Measurements from ENCODE around the gene NUAK2. TPM values are rescaled to one million over a fixed set of nuclear protein-coding genes. Genes with fewer than 3 reads are reported as not detected.

Gene NUAK2
- total and polyA plus RNA-seq, 2 of the 8 experiments (the other 6 are each of a cell fraction or from before 2014, with no cell fraction given), result 9.4 to 12.9 TPM

DNA sequence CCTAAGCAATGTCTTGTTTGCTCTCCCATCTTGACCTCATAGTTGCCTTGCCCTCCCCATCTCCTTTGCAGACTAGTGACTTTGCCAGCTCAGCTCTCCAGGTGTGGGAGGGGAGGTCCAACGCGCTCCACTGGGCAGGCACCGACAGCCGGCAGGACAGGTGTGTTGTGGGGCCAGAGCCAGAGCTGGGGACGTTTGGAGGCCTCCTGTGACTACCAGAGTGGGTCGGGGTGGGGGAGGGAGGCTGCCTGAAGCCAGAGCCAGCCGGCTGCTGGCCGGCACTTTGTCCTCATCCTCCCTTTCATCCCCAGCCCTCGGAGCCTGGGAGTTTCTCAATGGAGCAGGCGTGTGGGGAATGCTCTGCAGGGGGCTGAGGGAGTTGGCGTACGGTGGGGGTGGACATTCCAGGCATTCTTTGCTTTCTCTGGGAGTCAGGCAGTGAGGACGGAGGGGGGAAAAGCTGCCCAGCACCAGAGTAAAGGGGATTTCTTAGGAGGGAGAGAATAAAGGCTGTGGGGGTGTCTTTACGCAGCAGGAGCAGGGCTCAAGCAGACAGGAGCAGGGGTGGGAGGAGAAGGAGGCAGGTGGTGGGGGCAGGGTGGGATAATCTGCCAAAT, 20.2 kb downstream of the NUAK2 start (continued):
- TF ChIP-seq, protein P1, sequence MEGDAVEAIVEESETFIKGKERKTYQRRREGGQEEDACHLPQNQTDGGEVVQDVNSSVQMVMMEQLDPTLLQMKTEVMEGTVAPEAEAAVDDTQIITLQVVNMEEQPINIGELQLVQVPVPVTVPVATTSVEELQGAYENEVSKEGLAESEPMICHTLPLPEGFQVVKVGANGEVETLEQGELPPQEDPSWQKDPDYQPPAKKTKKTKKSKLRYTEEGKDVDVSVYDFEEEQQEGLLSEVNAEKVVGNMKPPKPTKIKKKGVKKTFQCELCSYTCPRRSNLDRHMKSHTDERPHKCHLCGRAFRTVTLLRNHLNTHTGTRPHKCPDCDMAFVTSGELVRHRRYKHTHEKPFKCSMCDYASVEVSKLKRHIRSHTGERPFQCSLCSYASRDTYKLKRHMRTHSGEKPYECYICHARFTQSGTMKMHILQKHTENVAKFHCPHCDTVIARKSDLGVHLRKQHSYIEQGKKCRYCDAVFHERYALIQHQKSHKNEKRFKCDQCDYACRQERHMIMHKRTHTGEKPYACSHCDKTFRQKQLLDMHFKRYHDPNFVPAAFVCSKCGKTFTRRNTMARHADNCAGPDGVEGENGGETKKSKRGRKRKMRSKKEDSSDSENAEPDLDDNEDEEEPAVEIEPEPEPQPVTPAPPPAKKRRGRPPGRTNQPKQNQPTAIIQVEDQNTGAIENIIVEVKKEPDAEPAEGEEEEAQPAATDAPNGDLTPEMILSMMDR (IDR thresholded peaks at IDR 0.05; ENCODE audit: control extremely low read depth in 1 of 3, insufficient read depth in 1 of 3, low read depth in 1 of 3, low read length in 3 of 3), result no peak
- TF ChIP-seq RAD21 (IDR thresholded peaks at IDR 0.05 in 1 of 2, conservative IDR thresholded peaks at IDR 0.05 in 1 of 2; ENCODE audit: low read depth in 2 of 2, low read length in 2 of 2), result peak; percentile 23 to 28; a peak in 2 of 4 replicates
- TF ChIP-seq, protein P2, sequence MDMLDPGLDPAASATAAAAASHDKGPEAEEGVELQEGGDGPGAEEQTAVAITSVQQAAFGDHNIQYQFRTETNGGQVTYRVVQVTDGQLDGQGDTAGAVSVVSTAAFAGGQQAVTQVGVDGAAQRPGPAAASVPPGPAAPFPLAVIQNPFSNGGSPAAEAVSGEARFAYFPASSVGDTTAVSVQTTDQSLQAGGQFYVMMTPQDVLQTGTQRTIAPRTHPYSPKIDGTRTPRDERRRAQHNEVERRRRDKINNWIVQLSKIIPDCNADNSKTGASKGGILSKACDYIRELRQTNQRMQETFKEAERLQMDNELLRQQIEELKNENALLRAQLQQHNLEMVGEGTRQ (IDR thresholded peaks at IDR 0.05; ENCODE audit: low read length), result no peak; the same call in 1 of the 2 replicates
- TF ChIP-seq TAF1 (IDR thresholded peaks at IDR 0.05; ENCODE audit: low read depth, low read length), result peak; percentile 88
- TF ChIP-seq RXRA (IDR thresholded peaks at IDR 0.05; ENCODE audit: insufficient read depth, low read depth, low read length), result peak; percentile 84; the same call in 1 of the 2 replicates
- TF ChIP-seq POLR2AphosphoS5 (IDR thresholded peaks at IDR 0.05; ENCODE audit: low read depth, low read length), result peak; percentile 65; the same call in 1 of the 2 replicates
- peak; percentile 74 for TF ChIP-seq SP4 (IDR thresholded peaks at IDR 0.05; ENCODE audit: low read length)
- TF ChIP-seq CEBPB (IDR thresholded peaks at IDR 0.05; ENCODE audit: low read depth, low read length), result peak; percentile 85
- TF ChIP-seq HDAC2 (IDR thresholded peaks at IDR 0.05; ENCODE audit: borderline replicate concordance in 1 of 2, low read depth in 2 of 2, low read length in 2 of 2), result peak; percentile 57 to 80; a peak in 2 of 4 replicates
- TF ChIP-seq TCF12 (IDR thresholded peaks at IDR 0.05; ENCODE audit: low read depth, low read length), result peak; percentile 91
- TF ChIP-seq, protein P3, sequence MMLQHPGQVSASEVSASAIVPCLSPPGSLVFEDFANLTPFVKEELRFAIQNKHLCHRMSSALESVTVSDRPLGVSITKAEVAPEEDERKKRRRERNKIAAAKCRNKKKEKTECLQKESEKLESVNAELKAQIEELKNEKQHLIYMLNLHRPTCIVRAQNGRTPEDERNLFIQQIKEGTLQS (IDR thresholded peaks at IDR 0.05; ENCODE audit: insufficient read depth, low read depth, low read length), result no peak
- no peak for TF ChIP-seq SRF (IDR thresholded peaks at IDR 0.05; ENCODE audit: low read depth, low read length)
- TF ChIP-seq CREB1 (IDR thresholded peaks at IDR 0.05), result peak; percentile 64
- no peak for TF ChIP-seq KDM5A (IDR thresholded peaks at IDR 0.05; ENCODE audit: low read length)
- no peak for TF ChIP-seq SIRT6 (IDR thresholded peaks at IDR 0.05; ENCODE audit: low read length)
- peak; percentile 20 for TF ChIP-seq KDM4A (IDR thresholded peaks at IDR 0.05; ENCODE audit: low read depth, low read length, severe bottlenecking)
- 0 out of 2 replicates have a peak, but pooled peaks have one; percentile 30 for TF ChIP-seq PHF8 (conservative IDR thresholded peaks at IDR 0.05; ENCODE audit: low read depth, low read length)
- TF ChIP-seq SIX5 (IDR thresholded peaks at IDR 0.05; ENCODE audit: low read depth, low read length), result no peak
- no peak for TF ChIP-seq POU5F1 (IDR thresholded peaks at IDR 0.05; ENCODE audit: low read depth, low read length)
- no peak for TF ChIP-seq CBX8 (IDR thresholded peaks at IDR 0.05; ENCODE audit: borderline replicate concordance, low read depth, low read length)
- TF ChIP-seq CHD1 (IDR thresholded peaks at IDR 0.05; ENCODE audit: low read depth, low read length), result no peak; the same call in 1 of the 2 replicates
